Hematopoietic multipotent progenitor cell treated with erythropoietin and hydrocortisone succinate and interleukin-3 and kit ligand, for 17 days (in vitro differentiated cells): ENCODE measurements around the gene EPO.
A peak's percentile ranks its signal among the peaks of the same experiment; 100 is the strongest.

Experiments used
- DNase-seq: peaks from one replicate; pipeline ENCODE4 v3.0.0-alpha.2; 2015; ENCODE audit warnings: low spot score

Gene EPO

GRCh38 chr7:100720279-100720670, at the start of gene EPO:
TSS of gene EPO (plus strand) at chr7:100720468. CDS start at chr7:100720981, 513 bp downstream.
- DNase-seq: no peak

DNA sequence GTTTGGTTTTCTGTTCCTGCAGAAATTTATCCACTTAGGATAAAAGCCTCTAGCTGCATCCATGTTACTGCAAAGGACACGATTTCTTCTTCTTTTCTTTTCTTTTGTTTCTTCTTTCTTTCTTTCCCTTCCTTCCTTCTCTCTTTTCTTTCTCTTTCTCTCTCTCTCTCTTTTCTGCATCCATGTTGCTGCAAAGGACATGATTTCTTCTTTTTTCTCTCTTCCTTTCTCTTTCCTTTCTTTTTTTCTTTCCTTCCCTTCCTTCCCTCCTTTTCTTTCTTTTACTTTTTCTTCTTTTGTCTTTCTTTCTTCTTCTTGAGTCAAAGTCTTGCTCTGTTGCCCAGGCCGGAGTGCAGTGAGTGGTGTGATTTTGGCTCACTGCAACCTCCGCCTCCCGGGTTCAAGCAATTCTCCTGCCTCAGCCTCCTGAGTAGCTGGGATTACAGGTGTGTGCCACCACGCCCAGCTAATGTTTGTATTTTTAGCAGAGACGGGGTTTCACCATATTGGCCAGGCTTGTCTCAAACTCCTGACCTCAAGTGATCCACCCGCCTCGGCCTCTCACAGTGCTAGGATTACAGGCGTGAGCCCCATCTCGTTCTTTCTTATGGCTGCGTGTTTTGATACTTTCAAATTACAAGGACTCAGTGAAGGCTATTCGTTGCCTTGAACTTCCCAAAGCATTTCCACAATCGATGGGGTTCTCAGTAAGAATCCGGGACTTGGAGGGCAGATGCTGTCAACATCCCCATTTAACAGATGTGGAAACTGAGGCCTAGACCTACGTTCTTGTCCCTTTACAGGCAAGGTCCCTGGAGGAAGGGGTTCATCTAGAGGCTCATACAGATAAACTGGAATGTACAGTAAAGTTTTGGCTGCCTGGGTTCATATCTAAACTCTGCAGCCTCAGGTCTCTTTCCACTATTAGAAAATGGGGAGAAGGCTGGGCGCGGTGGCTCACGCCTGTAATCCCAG, 48.6 kb upstream of the EPO start:
- no peak for DNase-seq

DNA sequence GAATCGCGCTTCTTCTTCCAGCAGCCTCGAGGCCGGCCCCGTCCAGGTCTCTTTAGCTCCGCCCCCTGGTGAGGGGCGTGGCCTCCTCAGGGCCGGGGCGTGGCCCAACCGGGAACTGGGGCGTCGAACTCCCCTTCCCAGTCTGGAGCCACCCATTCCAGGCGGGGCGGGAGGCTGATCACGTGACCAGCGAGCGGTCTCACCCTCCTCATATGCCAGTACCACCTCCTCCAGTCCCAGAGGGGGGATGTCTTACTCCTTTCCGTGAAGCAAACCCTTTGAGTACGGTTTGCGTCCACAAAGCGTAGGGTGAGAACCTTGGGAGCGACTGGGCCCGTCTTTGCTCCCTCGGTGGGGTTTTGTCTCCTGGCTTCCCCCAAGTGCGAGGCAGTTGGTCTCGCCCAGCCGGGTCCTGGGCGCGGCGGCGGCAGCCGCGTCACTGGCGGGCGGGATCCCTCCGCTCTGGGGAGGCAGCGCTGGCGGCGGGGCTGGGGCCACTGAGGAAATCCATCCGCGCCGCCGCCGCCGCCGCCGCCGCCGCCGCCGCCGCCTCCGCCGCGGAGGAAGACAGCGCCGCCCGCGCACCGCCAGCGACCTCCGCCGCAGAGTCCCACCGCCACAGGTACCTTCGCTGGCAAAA, 46.8 kb upstream of the EPO start, which contains the start of gene GNB2:
GNB2 (plus strand) TSS at position 439 of the 640 bp plus-strand sequence. CDS start 2,526 bp downstream, outside the sequence.
- peak; percentile 100 for DNase-seq

DNA sequence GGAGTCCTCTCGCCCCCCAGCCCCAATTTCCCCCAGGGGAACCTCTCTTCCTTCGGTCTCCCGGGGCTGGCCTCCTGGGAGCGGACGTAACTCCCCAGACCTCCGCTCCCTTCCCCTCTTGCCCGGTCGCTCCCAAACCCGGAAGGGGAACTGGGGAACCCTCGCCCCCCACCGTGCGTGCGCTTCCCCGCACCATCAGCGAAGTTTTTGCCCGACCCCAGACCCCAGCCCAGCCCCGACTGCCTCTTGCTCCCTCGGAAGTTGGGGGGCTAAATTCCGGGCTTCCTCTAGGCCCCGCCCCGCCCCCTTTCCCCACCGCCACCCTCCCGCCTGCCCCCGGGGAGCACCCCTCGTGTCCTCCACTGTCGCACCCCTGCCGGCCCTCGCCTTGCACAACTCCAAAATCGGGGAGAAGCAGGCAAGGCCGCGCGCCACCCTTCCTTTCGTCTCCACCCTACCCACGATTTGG, 46.3 kb upstream of the EPO start:
- peak; percentile 69 for DNase-seq

DNA sequence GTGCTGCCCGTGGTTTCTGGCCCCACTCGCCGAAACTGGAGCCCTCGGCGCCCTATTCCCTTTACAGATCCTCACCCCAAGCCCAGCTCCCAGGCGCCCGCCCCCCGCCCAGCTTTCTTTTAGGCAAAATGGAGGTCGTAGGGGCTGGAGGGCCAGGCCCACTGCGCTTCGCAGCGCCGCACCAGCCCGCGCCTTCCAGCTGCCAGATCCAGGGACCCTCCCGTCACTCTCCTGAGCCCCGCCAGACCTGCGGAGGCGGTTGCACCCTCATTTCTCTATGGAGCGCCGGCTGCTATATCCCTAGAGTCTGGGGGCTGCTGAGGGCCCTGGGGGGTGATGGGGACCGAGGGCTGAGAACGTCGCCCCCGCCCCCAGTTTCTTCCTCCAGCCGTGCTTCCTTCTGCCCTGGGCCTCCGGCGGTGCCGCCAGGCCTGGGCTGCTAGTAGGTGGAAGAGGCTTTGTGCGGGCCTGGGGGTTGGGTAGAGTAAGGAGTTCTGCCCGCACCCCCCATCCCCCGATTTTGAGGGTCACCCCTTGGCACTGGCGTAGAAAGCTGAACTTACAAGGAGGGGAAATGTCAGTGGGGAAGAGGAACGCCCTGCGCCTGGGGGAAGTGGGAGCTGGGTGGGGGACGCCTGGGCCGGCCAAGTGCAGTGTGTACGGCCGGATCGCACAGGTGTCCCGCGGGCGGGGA, 45.7 kb upstream of the EPO start:
- DNase-seq: no peak

DNA sequence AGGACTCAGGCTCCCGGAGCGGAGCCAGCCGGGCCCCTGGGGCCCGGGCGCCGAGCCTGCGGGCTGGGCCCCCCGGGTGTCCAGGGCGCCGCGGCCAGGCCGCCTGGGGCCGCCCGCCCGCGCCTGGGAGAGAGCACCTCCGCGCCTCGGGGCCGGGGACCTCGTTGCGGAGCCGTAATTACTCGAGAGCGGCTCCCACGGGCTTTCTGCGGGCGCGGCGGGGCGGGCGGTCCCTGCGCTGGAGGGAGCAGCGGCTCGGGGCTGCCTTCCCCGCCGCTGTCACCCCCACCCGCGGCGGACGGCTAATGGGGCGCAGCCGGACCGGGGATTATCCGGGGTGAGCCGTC, 45.2 kb upstream of the EPO start:
- DNase-seq: no peak

DNA sequence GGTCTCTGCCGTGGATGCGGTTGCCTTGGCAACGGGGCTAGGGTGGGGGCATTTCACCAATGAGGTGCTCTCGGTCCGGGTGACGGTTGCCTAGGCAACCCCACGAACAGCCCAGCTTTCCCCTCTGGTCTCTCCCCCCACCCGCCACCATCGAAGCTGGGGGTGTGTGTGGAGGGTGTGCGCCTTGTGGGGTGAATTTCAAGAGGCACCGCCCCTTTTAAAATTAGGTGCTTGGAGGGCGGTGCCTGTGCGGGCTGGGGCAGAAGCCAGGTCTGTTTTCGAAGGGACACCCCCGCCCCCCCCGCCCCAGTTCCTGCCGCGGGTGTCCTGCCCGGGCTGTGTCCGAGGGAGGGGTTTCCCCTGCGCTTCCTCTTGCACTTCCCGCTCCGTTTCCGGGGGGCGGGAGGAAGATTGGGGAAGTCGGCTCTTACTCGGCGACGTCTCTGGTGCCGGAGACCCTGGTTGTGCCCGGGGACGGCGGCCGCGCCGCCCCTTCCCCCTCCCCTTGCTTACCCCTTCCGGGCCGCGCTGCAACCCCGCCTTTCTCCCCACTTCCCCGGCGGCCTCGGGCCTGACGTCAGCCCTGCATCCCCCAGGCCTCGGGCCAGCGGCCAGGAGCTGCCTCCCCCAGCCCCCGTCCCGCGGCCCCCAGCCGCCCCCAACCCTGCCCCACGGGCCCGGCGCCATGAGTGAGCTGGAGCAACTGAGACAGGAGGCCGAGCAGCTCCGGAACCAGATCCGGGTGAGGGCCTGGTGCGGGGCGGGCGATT, 44.5 kb upstream of the EPO start:
- DNase-seq: peak; percentile 94

DNA sequence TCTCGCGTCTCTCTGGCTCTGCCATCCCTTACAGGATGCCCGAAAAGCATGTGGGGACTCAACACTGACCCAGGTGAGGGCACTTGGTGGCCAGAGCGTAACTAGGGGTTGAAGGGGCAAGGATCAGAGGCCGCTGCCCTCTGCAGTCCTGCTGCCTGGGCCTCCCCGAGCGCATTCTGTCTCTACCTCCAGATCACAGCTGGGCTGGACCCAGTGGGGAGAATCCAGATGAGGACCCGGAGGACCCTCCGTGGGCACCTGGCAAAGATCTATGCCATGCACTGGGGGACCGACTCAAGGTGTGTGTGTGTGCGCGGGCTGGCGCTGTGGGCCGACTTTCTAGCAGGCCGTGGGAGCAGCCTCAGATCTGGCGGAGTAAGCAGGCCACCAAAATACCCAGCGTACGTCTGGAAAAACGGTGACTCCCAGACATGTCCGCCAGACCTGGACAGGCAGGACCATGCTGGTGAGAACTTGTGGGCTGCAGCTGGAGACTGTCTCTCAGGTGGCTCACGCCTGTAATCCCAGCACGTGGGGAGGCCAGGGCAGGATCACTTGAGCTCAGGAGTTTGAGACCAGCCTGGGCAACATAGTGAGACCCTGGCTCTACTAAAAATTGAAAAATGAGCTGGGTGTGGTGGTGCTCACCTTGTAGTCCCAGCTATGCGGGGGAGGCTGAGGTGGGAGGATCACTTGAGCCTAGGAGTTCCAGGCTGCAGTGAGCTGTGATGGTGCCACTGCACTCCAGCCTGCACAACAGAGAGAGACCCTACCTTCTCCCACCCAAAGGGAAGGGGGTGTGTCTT, 43.6 kb upstream of the EPO start:
- no peak for DNase-seq

DNA sequence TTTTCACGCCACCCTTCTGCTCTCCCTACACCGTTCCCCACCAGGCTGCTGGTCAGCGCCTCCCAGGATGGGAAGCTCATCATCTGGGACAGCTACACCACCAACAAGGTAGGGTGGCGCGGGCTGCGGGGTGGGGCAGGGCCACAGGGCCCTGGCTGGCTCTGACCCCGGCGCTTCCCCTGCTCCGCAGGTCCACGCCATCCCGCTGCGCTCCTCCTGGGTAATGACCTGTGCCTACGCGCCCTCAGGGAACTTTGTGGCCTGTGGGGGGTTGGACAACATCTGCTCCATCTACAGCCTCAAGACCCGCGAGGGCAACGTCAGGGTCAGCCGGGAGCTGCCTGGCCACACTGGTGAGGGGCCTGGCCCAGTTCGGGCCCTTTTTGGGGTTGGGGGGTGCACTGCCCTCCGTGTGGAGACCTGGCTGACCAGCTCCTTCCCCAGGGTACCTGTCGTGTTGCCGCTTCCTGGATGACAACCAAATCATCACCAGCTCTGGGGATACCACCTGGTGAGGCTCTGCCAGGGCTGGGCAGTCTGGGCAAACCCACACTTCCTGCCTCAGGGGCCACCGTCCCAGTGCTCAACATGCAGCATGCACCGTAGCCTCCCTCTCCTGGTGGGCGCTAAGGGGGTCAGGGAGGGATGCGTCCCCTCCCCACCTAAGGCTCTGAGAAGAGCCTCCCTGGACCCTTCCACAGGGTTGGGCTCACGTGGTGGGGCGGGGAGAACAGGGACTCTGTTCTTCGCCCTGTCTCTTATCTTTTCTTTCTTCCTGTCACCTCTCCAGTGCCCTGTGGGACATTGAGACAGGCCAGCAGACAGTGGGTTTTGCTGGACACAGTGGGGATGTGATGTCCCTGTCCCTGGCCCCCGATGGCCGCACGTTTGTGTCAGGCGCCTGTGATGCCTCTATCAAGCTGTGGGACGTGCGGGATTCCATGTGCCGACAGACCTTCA, 42.7 kb upstream of the EPO start:
- DNase-seq: no peak

DNA sequence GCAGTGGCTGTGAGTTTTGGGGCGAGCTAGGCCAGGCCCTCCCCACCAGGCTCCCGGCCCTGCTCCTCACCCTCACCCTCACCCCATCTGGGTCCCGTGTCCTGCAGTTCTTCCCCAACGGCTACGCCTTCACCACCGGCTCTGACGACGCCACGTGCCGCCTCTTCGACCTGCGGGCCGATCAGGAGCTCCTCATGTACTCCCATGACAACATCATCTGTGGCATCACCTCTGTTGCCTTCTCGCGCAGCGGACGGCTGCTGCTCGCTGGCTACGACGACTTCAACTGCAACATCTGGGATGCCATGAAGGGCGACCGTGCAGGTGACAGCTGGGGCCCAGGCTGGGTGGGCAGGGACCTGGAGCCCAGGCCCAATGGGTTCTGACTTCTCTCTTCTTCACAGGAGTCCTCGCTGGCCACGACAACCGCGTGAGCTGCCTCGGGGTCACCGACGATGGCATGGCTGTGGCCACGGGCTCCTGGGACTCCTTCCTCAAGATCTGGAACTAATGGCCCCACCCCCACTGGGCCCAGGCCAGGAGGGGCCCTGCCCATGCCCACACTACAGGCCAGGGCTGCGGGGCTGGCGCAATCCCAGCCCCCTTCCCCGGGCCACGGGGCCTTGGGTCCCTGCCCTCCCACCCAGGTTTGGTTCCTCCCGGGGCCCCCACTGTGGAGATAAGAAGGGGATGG, 41.8 kb upstream of the EPO start:
- no peak for DNase-seq

GRCh38 chr7:100679129-100679926, 40.9 kb upstream of the EPO start:
- no peak for DNase-seq

DNA sequence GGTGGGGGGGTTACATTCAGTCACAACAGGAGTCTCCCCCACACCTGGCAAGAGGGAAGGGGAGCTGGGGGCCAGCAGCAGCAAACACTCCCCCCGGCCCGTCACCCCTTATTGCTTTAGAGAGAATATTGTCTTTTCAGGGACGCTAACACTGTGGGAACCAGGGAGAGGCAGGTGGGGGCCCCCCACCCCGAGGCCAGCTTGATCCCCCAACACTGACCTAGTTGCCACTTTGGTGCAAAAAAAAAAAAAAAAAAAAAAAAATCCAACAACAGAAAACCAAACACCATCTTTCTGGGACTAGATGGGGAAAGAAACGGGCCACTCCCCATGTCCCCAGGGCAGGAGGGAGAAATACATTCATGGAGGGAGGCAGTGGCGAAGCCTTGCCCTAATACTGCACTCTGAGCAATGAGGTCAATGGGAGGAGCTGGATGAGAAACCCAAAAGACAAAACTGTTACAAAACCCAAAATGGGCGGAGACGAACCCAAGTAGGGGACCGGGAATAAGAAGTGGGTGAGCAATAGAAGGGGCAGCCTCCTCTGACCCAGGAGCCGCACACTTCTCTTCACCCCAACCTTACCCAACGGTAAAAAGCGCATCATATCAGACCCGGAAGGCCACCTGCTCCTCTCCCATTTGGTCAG, 40.2 kb upstream of the EPO start:
- no peak for DNase-seq

- DNase-seq: no peak
Observed at GRCh38 chr7:100680576-100681271, 39.5 kb upstream of the EPO start.

GRCh38 chr7:100681491-100682227, 38.6 kb upstream of the EPO start:
- no peak for DNase-seq

DNA sequence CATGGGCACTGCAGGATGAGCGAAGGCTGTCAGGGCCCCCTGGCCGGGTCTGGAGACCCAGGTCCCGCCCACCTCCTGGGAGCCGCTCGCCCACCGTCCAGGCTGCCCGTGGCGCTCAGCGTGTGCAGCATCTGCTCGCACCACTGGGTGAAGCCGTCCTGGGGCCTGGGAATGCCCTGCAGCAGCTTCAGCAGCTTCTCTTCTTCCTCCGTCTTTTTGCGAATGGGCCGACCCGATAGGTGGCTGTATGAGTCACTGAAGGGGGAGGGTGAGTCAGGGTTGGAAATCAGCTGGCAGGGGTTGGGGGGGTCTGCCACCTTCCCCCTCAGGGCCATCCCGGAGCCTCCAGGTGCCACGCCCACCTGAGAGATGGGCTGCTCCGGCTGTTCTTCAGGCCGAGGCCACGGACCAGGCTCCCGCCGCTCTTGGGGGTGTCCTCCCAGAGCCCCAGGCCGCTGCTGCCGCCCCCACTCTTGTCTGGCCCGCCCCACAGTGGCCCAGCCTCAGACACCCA, 38.0 kb upstream of the EPO start:
- DNase-seq: no peak

DNA sequence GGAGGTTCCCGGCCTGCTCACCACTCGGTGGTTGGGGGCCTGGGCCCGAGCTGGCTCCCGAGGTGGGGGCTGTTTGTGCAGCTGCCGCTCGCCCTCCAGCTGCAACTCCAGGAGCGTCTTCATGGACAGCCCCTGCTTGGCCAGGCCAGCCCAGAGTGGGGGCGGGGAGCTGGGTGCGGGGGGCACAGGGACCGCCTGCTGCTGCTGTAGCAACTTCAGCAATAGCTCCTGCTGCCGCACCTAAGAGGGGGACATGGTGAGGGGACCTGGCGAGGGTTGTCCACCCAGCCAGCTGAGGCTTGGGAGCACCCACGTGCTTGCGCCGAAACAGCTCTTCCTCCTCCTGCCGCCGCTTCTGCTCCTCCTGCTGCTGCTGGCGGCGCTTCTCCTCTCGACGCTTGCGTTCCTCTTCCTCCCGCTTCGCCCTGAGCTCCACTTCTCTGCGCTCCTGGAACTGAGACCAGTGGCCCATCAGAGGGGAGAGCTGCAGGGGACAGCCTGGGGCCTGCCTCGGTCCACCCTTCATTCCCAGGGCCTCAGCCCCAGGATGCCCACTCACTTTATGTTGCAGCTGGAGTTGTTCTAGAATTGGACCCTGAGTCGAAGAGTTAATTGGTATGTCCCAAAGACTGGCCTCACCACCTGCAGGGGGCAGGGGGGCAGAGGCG, 37.1 kb upstream of the EPO start:
- DNase-seq: no peak
